Measurements from ENCODE around the gene PICALM. TPM values are rescaled to one million over a fixed set of nuclear protein-coding genes. Genes with fewer than 3 reads are reported as not detected.
"Not testable (repeated sequence)": the region's sequence is repeated elsewhere in the genome, so short reads cannot be mapped to it uniquely, and the experiment has no call there.

The PICALM gene
- total and polyA plus RNA-seq, 2 donors, result 104 to 543 TPM

DNA sequence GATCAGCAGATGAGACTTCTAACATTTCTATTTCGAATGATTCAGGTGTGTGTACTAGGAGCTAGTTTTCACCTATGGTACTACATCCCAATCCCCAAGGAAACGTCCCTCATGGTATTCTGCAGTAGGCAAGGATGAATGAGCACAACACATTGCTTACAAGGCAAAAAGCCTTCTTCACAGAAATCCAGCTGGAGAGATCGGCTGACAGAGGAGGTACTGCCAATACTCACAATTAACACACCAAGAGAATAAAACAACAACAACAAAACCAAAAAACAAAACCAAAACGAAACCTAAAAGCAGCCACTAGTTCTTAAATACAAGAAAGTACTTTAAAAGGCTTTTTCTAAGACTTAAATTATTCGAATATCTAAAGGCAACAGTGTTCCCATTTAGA, 101.4 kb downstream of the PICALM start:
- DNase-seq (ENCODE audit: extremely low spot score), result no peak
- Histone ChIP-seq H3K4me1 (ENCODE audit: insufficient read depth) (peaks cover 2% of the 10 kb centered on the region), H3K4me3 (ENCODE audit: low read depth, low read length) (no peak overlapping the region), H3K27ac (ENCODE audit: low read depth) (no peak overlapping the region), H3K36me3 (ENCODE audit: insufficient read depth) (no peaks in the 10 kb centered on the region)
- 80% methylated on average over 5 of the region's 5 CpGs for WGBS

DNA sequence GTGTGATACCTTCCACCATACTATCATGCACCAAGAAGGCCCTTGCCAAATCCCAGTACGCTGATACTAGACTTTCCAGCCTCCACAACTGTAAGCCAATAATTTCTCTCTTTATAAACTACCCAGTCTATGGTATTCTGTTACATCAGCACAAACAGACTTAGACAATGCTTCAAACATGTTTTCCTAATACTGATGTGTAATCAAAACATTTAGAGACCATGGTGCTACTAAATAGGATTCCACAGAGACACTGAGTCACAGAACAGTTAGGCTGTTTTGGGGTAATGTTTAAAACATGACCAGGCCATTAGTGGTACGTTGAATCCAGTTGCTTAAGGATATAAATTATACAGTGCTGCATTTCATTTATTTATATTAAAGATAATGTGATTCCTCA, 103.7 kb downstream of the PICALM start:
- DNase-seq (ENCODE audit: extremely low spot score), result no peak
- H3K4me1 ChIP-seq (ENCODE audit: insufficient read depth), result no peaks in the 10 kb centered on the region
- WGBS, result 61% methylated on average over 2 of the region's 2 CpGs
- H3K4me3 ChIP-seq (ENCODE audit: low read depth, low read length), result no peak overlapping the region
- H3K27ac ChIP-seq (ENCODE audit: low read depth), result no peak overlapping the region
- H3K36me3 ChIP-seq (ENCODE audit: insufficient read depth), result no peaks in the 10 kb centered on the region

DNA sequence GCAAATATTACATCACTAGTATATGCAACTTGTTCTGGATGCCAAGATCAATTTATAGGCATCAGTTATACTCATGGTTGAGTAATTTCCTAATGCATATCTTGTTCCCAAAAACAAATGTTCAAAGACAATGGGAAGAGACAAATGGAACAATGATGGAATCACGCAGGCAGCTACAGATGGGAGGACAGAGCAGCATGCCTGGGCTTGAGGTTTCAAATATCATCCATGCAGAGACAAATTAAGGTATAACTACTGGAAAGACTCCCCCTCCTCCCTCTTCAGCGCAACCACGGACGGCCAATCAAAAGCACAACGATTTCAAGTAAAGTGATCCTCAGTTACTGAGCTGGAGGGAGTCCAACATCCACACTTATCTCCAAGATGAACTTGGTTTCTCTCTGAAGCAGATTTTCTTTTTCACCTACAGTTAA, 106.9 kb downstream of the PICALM start:
- WGBS, result 61% methylated on average over 5 of the region's 5 CpGs
- Histone ChIP-seq H3K27ac (ENCODE audit: low read depth) (no peak overlapping the region), H3K4me1 (ENCODE audit: insufficient read depth) (no peaks in the 10 kb centered on the region), H3K4me3 (ENCODE audit: low read depth, low read length) (no peak overlapping the region), H3K36me3 (ENCODE audit: insufficient read depth) (no peaks in the 10 kb centered on the region)
- DNase-seq (ENCODE audit: extremely low spot score), result no peak

DNA sequence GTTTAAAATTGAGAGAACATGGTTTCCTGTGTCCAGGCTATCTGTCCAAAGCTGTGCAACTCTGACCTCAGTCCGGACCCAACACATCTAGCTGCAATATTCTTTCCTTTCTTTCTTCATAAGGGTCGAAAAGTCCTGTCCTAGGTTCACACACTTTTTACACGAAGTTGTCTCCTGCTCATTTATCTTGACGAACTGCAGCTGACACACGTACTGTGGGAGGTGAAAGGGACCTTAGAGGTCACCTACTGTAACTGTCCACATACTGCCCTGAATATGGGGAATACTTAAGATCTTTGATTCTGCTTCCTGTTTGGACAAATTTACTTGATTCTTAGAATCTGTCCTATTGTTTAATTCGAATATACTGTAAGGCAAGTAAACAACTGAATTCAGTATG, 107.8 kb downstream of the PICALM start:
- H3K4me3 ChIP-seq (ENCODE audit: low read depth, low read length), result no peak overlapping the region
- 54% methylated on average over 6 of the region's 6 CpGs for WGBS
- peaks cover 2% of the 10 kb centered on the region for H3K36me3 ChIP-seq (ENCODE audit: insufficient read depth)
- no peak for DNase-seq (ENCODE audit: extremely low spot score)
- H3K4me1 ChIP-seq (ENCODE audit: insufficient read depth), result no peaks in the 10 kb centered on the region
- no peak overlapping the region for H3K27ac ChIP-seq (ENCODE audit: low read depth)

DNA sequence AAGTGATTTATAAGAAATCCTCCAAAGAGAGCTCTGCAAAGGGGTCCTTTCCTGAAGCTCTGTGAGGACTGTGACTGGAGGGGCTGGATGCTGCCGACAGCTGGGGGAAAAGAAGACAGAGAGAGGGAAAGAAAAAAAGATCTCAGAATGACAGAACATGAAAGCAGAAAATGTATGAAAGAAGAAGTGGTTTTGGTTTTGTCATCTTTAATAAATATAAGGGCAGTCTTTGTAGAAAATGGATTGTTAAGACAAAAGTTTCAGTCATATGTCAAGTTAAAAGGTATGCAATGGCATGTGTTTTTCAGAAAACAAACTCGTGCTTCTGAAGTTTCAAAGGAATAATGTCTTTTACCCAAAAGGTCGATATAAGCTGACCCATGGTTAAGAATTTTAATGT, 108.2 kb downstream of the PICALM start:
- Histone ChIP-seq H3K4me3 (ENCODE audit: low read depth, low read length) (no peak overlapping the region), H3K4me1 (ENCODE audit: insufficient read depth) (no peaks in the 10 kb centered on the region), H3K36me3 (ENCODE audit: insufficient read depth) (peaks cover 2% of the 10 kb centered on the region), H3K27ac (ENCODE audit: low read depth) (no peak overlapping the region)
- DNase-seq (ENCODE audit: extremely low spot score), result no peak
- WGBS, result 65% methylated on average over 3 of the region's 3 CpGs

DNA sequence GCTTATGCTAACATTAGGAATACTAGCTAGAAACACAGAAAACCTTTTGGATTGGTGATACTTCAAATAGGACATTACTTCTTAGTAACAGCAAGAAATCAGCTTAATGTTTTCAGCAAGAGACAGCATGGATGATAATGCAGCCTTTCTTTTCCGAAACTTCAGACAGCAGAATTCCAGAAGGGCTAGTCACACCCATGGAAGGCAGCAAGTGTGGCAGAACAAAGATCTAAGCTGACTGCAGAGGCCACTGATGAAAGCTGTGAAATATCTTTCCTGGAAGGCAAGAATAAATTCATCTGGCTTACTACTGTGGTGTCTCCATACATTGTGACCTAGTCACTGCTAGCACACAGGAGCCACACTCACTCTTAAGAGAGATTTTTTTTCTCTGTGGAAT, 113.4 kb downstream of the PICALM start:
- Histone ChIP-seq H3K27ac (ENCODE audit: low read depth) (no peak overlapping the region), H3K4me1 (ENCODE audit: insufficient read depth) (no peaks in the 10 kb centered on the region), H3K36me3 (ENCODE audit: insufficient read depth) (peaks cover 2% of the 10 kb centered on the region), H3K4me3 (ENCODE audit: low read depth, low read length) (no peak overlapping the region)
- no peak for DNase-seq (ENCODE audit: extremely low spot score)
- 31% methylated on average over 1 of the region's 1 CpG for WGBS

DNA sequence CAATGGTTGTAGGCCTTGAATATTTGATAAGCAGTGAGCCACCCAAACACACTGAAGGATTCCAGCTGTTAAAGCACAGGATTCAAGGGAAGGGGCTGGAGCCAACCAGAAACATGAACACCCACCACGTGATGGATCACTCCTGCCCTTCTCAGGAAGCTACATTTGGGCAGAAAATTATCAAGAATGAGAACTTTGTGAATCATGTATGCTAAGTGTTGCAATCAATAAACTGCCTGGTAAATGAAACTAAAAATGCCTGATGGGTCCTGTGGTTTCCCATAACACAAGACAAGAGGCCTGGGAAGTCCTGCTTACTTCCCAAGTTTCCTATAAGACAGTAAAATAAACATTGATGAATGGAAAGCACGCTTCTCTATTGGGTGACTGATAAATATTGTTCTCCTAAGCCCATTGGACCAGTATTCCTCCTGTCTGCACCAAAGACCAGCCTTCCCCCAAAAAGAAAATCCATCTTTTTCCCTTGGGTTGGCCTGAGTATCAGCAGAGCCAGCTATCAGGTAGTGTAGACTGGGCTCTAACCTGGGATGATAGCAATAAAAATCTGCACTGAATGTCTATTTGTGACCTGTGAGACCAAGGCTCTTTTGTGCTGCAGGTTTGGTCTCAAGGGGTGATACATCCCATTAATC, 115.3 kb downstream of the PICALM start:
- no peak overlapping the region for H3K27ac ChIP-seq (ENCODE audit: low read depth)
- H3K4me1 ChIP-seq (ENCODE audit: insufficient read depth), result peaks cover 2% of the 10 kb centered on the region
- H3K4me3 ChIP-seq (ENCODE audit: low read depth, low read length), result no peak overlapping the region
- DNase-seq (ENCODE audit: extremely low spot score), result no peak
- H3K36me3 ChIP-seq (ENCODE audit: insufficient read depth), result peaks cover 2% of the 10 kb centered on the region
- 36% methylated on average over 2 of the region's 2 CpGs for WGBS

DNA sequence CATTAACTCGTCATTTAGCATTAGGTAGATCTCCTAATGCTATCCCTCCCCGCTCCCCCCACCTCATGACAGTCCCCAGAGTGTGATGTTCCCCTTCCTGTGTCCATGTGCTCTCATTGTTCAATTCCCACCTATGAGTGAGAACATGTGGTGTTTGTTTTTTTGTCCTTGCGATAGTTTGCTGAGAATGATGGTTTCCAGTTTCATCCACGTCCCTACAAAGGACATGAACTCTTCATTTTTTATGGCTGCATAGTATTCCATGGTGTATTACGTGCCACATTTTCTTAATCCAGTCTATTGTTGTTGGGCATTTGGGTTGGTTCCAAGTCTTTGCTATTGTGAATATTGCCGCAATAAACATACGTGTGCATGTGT, 116.8 kb downstream of the PICALM start:
- H3K4me3 ChIP-seq (ENCODE audit: low read depth, low read length); H3K36me3 ChIP-seq (ENCODE audit: insufficient read depth); DNase-seq (ENCODE audit: extremely low spot score); H3K27ac ChIP-seq (ENCODE audit: low read depth); H3K4me1 ChIP-seq (ENCODE audit: insufficient read depth): not testable (repeated sequence)
- 97% methylated on average over 7 of the region's 7 CpGs for WGBS

DNA sequence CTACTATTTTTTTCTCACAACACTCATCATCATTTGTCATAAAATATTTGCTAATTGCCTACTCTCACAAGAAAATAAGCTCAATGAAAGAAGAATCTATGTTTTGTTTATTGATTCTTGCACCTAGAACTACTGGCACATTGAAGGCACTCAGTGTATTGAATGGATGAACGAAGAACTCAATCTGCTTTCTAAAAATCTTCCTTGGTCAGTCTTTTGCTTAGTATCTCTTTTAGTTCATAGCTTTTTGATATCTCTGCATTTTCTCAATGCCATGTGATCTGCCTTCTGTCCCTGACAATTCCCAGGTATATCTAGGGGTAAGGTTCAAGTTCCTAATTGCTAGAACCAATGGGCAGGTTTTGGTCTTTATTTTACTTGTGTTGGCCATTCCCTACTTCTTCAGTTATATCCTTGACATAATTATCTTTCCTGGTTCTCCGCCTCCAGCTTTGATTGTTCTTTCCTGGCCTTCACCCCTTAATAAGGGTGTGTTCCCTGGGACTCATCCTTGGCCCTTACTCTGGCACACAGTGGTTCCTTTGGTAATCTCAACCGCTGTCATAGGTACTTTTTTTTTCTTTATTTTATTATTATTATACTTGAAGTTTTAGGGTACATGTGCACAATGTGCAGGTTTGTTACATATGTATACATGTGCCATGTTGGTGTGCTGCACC, 117.3 kb downstream of the PICALM start:
- Histone ChIP-seq H3K4me1 (ENCODE audit: insufficient read depth) (peaks cover 2% of the 10 kb centered on the region), H3K4me3 (ENCODE audit: low read depth, low read length) (no peak overlapping the region), H3K27ac (ENCODE audit: low read depth) (no peak overlapping the region), H3K36me3 (ENCODE audit: insufficient read depth) (peaks cover 2% of the 10 kb centered on the region)
- DNase-seq (ENCODE audit: extremely low spot score), result no peak
- 98% methylated on average over 3 of the region's 3 CpGs for WGBS

DNA sequence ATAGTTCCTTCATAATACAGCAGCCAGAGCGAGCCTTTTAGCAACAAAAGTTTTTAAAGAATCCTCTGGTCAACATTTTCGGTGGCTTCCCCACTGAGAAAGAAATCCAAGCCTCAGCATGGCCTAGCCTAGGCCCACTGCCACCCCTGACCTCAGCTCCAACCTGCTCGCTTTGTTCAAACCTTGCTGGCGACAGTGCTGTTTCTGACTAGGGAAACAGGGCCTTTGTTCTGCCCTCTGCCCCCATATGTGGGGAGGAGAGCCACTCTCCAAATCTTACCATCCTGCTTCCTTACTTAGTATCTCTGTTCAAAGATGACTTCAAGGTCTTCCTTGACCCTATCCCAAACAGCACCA, 117.9 kb downstream of the PICALM start:
- WGBS, result 97% methylated on average over 4 of the region's 4 CpGs
- Histone ChIP-seq H3K27ac (ENCODE audit: low read depth) (no peak overlapping the region), H3K4me1 (ENCODE audit: insufficient read depth) (peaks cover 2% of the 10 kb centered on the region), H3K36me3 (ENCODE audit: insufficient read depth) (no peaks in the 10 kb centered on the region), H3K4me3 (ENCODE audit: low read depth, low read length) (no peak overlapping the region)
- no peak for DNase-seq (ENCODE audit: extremely low spot score)

DNA sequence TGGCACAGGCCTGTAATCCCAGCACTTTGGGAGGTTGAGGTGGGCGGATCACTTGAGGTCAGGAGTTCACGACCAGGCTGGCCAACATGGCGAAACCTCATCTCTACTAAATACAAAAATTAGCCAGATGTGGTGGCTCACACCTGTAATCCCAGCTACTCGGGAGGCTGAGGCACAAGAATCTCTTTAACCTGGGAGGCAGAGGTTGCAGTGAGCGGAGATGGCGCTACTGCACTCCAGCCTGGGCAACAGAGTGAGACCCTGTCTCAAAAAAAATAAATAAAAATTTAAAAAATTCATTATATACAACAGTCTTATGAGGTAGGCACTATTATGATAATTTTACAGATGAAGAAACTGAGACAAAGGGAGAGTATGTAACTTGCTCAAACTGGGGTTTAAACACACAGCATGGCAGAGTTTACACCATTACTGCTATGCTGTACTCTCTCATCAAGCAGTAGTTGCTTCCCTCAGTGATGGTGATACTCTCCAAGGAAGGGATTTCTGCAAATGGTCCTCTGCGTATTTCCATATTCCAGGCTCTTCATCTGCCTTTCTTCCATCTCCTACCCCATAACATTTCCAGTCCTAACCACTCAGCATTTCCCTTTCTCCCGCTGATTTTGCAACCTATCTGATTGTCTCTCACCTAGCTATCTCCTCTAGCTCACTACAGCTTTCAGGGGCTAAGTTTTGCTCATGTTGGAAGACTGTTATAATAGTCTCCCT, 118.4 kb downstream of the PICALM start:
- no peak overlapping the region for H3K27ac ChIP-seq (ENCODE audit: low read depth)
- WGBS, result 97% methylated on average over 8 of the region's 8 CpGs

DNA sequence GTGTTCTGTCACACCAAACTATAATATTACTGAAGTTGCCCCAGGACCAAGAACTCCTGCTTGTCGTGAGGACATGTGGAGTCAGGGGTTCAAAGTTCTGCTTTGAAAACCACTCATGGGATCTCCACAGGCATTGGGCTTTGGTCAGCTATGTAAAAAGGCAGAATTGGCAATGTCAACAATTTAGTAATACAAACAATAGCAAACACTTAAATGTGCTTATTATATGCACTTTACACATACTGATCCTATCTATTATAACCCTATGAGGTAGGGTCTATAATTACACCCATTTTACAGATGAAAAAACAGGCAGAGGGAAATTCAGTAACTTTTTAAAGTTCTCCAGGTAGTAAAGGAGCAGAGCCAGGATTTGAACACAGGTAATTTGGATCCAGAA, 119.1 kb downstream of the PICALM start:
- Histone ChIP-seq H3K4me3 (ENCODE audit: low read depth, low read length) (no peak overlapping the region), H3K27ac (ENCODE audit: low read depth) (no peak overlapping the region), H3K36me3 (ENCODE audit: insufficient read depth) (no peaks in the 10 kb centered on the region), H3K4me1 (ENCODE audit: insufficient read depth) (peaks cover 2% of the 10 kb centered on the region)
- DNase-seq (ENCODE audit: extremely low spot score), result no peak
- WGBS, result 96% methylated on average over 1 of the region's 1 CpG

More for the DNA sequence above, 118.4 kb downstream of the PICALM start:
- no peak for DNase-seq (ENCODE audit: extremely low spot score)
- H3K36me3 ChIP-seq (ENCODE audit: insufficient read depth), result no peaks in the 10 kb centered on the region
- H3K4me3 ChIP-seq (ENCODE audit: low read depth, low read length), result no peak overlapping the region
- peaks cover 2% of the 10 kb centered on the region for H3K4me1 ChIP-seq (ENCODE audit: insufficient read depth)

DNA sequence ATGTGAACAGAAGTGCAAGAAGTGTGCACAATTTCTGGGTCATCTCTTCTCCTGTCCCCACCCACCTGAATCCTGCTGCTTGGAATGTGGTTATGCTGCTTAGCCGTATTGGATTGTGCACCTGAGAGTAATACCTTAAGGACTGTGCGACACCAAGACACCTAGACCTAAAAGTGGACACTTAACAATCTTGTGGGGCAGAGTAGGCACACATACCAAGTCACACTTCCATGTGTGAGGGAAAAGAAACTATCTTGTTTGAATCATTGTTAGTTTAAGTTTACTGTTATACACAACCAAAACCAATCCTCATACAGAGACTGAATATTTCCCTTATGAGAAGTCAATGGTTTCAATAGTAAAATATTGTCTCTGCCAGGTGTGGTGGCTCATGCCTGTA, 120.0 kb downstream of the PICALM start:
- no peaks in the 10 kb centered on the region for H3K36me3 ChIP-seq (ENCODE audit: insufficient read depth)
- DNase-seq (ENCODE audit: extremely low spot score), result no peak
- H3K4me3 ChIP-seq (ENCODE audit: low read depth, low read length), result no peak overlapping the region
- WGBS, result 86% methylated on average over 2 of the region's 2 CpGs
- H3K4me1 ChIP-seq (ENCODE audit: insufficient read depth), result peaks cover 2% of the 10 kb centered on the region
- H3K27ac ChIP-seq (ENCODE audit: low read depth), result no peak overlapping the region
